Keratinocyte (primary cell): Measurements from ENCODE around the gene CCDC87. TPM values are rescaled to one million over a fixed set of nuclear protein-coding genes. Genes with fewer than 3 reads are reported as not detected.

Source experiments
- DNase-seq: peaks from one replicate; pipeline ENCODE4 v3.0.0-alpha.2; 2011; ENCODE audit warnings: low read depth, missing footprints, low spot score
- FAIRE-seq: peaks from 2 replicates; lab custom pipeline; 2011; peaks lifted over from hg19 to GRCh38; lab: Jason Lieb, UNC
- H2AFZ ChIP-seq: 2 replicates; pipeline ENCODE4 v1.6.0; 2012; ENCODE audit warnings: low read length, control low read depth, inconsistent platforms; ENCODE audit not compliant: control insufficient read depth
- H3K27ac ChIP-seq: 2 replicates; pipeline ENCODE4 v1.5.1; 2011; ENCODE audit warnings: low read length; ENCODE audit not compliant: control insufficient read depth, insufficient read depth
- H3K27me3 ChIP-seq: 3 replicates; pipeline ENCODE4 v1.6.0; 2011; ENCODE audit warnings: low read length; ENCODE audit not compliant: control insufficient read depth, insufficient read depth; ENCODE audit errors: extremely low read depth
- H3K36me3 ChIP-seq, 2 experiments: 2 replicates in 1 of 2; 3 replicates in 1 of 2; pipeline ENCODE4 v1.5.1; 2011; ENCODE audit warnings: low read length in 2 of 2, mild to moderate bottlenecking in 1 of 2; ENCODE audit not compliant: control insufficient read depth in 2 of 2, insufficient read depth in 2 of 2; ENCODE audit errors: extremely low read depth in 1 of 2
- H3K4me1 ChIP-seq: 3 replicates; pipeline ENCODE4 v1.5.1; 2011; ENCODE audit warnings: low read length; ENCODE audit not compliant: control insufficient read depth, insufficient read depth; ENCODE audit errors: extremely low read depth
- H3K4me2 ChIP-seq: 3 replicates; pipeline ENCODE4 v1.6.0; 2011; ENCODE audit warnings: low read depth, low read length; ENCODE audit not compliant: control insufficient read depth, insufficient read depth; ENCODE audit errors: extremely low read depth
- H3K4me3 ChIP-seq, 3 experiments: fragments of 200-600 bp in 1 of 3; sonication (generic) in 1 of 3; 2 replicates in 2 of 3; 3 replicates in 1 of 3; pipeline ENCODE4 v1.5.1; 2011 to 2016; ENCODE audit warnings: low read length in 3 of 3, mild to moderate bottlenecking in 3 of 3, control low read depth in 2 of 3, inconsistent platforms in 1 of 3, low read depth in 1 of 3, mixed read lengths in 1 of 3, mixed run types in 1 of 3, moderate library complexity in 1 of 3; ENCODE audit not compliant: control insufficient read depth in 2 of 3, insufficient read depth in 2 of 3; ENCODE audit errors: extremely low read depth in 1 of 3
- H3K79me2 ChIP-seq: 2 replicates; pipeline ENCODE4 v1.6.0; 2012; ENCODE audit warnings: low read length; ENCODE audit not compliant: control insufficient read depth, insufficient read depth
- H3K9ac ChIP-seq: 3 replicates; pipeline ENCODE4 v1.6.0; 2011; ENCODE audit warnings: low read length; ENCODE audit not compliant: control insufficient read depth, insufficient read depth; ENCODE audit errors: extremely low read depth
- H3K9me1 ChIP-seq: 3 replicates; pipeline ENCODE4 v1.6.0; 2011; ENCODE audit warnings: low read length; ENCODE audit not compliant: control insufficient read depth, insufficient read depth; ENCODE audit errors: extremely low read depth
- H3K9me3 ChIP-seq: 2 replicates; pipeline ENCODE4 v1.5.1; 2012; ENCODE audit warnings: low read depth, low read length; ENCODE audit not compliant: control insufficient read depth
- H4K20me1 ChIP-seq: 3 replicates; pipeline ENCODE4 v1.6.0; 2011; ENCODE audit warnings: low read length; ENCODE audit not compliant: control insufficient read depth, insufficient read depth; ENCODE audit errors: extremely low read depth
- EZH2 ChIP-seq: IDR thresholded peaks from one replicate; pipeline ENCODE4 v1.6.1; 2012; ENCODE audit warnings: inconsistent platforms, mild to moderate bottlenecking, low read length, moderate library complexity
- dilution Hi-C: fragments of 300-500 bp; cut with MboI; formaldehyde crosslinking; loops from one replicate; pipeline ENCODE4 v1.7.0; 2020; ENCODE audit warnings: low sequenced_read_pairs; ENCODE audit not compliant: extremely low pct_ligation_motif_present
- polyA plus RNA-seq, 5 experiments: library from polyadenylated mRNA; depleted of rRNA in 3 of 5; stranded (reverse) in 3 of 5; stranded (forward) in 1 of 5; unstranded in 1 of 5; fragments of >200 nt; gene quantifications; 1 replicate in 1 of 5; 2 replicates in 3 of 5; 3 replicates in 1 of 5; pipeline versions ENCODE4 v1.2.1 to v1.2.3, GENCODE V29; 2011 to 2012; ENCODE audit warnings: missing spikeins in 2 of 5, low read depth in 1 of 5, low replicate concordance in 1 of 5
- TF ChIP-seq, protein P1 (sequence below), 3 experiments: IDR thresholded peaks in 1 of 3; conservative IDR thresholded peaks in 1 of 3; optimal IDR thresholded peaks in 1 of 3; 2 replicates in 2 of 3; 3 replicates in 1 of 3; pipeline versions ENCODE3 to v1.5.1; 2011; ENCODE audit warnings: low read length in 3 of 3, mild to moderate bottlenecking in 3 of 3, moderate library complexity in 2 of 3, control low read depth in 1 of 3, inconsistent platforms in 1 of 3; ENCODE audit not compliant: insufficient read depth in 2 of 3; ENCODE audit errors: extremely low read depth in 1 of 3

The CCDC87 gene
- polyA plus RNA-seq, 1 donor (not counting 4 experiments of a cell fraction or from before 2014, with no cell fraction given) = 0.07 TPM

GRCh38 chr11:66566221-66566620 lies 26.6 kb downstream of the CCDC87 start:
- TF ChIP-seq, protein P1, sequence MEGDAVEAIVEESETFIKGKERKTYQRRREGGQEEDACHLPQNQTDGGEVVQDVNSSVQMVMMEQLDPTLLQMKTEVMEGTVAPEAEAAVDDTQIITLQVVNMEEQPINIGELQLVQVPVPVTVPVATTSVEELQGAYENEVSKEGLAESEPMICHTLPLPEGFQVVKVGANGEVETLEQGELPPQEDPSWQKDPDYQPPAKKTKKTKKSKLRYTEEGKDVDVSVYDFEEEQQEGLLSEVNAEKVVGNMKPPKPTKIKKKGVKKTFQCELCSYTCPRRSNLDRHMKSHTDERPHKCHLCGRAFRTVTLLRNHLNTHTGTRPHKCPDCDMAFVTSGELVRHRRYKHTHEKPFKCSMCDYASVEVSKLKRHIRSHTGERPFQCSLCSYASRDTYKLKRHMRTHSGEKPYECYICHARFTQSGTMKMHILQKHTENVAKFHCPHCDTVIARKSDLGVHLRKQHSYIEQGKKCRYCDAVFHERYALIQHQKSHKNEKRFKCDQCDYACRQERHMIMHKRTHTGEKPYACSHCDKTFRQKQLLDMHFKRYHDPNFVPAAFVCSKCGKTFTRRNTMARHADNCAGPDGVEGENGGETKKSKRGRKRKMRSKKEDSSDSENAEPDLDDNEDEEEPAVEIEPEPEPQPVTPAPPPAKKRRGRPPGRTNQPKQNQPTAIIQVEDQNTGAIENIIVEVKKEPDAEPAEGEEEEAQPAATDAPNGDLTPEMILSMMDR (optimal IDR thresholded peaks at IDR 0.05 in 1 of 3, IDR thresholded peaks at IDR 0.05 in 1 of 3, conservative IDR thresholded peaks at IDR 0.05 in 1 of 3; ENCODE audit: extremely low read depth in 1 of 3, insufficient read depth in 2 of 3, low read length in 3 of 3) = no peak
- TF ChIP-seq EZH2 = no peak
- no peak for DNase-seq
- Histone ChIP-seq H3K9me1 (no peaks in the 10 kb centered on the region), H3K27me3 (peaks cover 12% of the 10 kb centered on the region), H2AFZ (no peak overlapping the region), H3K79me2 (no peaks in the 10 kb centered on the region), H3K9me3 (no peaks in the 10 kb centered on the region), H3K4me2 (no peak overlapping the region), H3K4me3 (no peak overlapping the region), H4K20me1 (no peaks in the 10 kb centered on the region), H3K27ac (no peak overlapping the region), H3K4me1 (peaks cover 5% of the 10 kb centered on the region), H3K9ac (no peak overlapping the region), H3K36me3 (no peaks in the 10 kb centered on the region)
- dilution Hi-C loops = no loop called here
- FAIRE-seq = no peak

DNA sequence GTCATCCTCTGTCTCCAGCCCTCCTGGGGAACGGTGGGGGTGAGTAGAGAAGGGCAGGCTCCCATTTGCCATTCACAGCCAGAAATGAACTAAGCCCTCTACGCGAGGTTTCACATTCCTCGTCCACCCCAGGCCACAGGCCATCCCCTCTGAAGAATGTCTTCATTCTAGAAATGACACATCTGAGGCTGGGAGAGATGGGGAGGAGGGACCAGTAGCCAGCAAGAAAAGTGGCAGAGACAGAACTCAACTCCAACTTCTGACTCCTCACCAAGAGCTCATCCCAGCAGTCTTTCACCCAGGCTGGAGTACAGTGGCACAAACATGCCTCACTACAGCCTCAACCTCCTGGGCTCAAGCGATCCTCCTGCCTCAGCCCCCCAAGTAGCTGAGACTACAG lies 27.9 kb downstream of the CCDC87 start:
- Histone ChIP-seq H3K9me3 (no peaks in the 10 kb centered on the region), H4K20me1 (no peaks in the 10 kb centered on the region), H3K27me3 (peaks cover 19% of the 10 kb centered on the region), H3K4me1 (peaks cover 5% of the 10 kb centered on the region), H3K79me2 (no peaks in the 10 kb centered on the region), H3K4me2 (no peak overlapping the region), H3K9me1 (no peaks in the 10 kb centered on the region), H2AFZ (no peak overlapping the region), H3K36me3 (no peaks in the 10 kb centered on the region), H3K4me3 (no peak overlapping the region), H3K27ac (no peak overlapping the region), H3K9ac (no peak overlapping the region)
- FAIRE-seq (no peak), DNase-seq (no peak)
- TF ChIP-seq, protein P1 (optimal IDR thresholded peaks at IDR 0.05 in 1 of 3, IDR thresholded peaks at IDR 0.05 in 1 of 3, conservative IDR thresholded peaks at IDR 0.05 in 1 of 3; ENCODE audit: extremely low read depth in 1 of 3, insufficient read depth in 2 of 3, low read length in 3 of 3) = no peak
- TF ChIP-seq EZH2 = no peak
- dilution Hi-C loops = no loop called here
